ENCODE results near the gene ENTREP1. TPM values are rescaled to one million over a fixed set of nuclear protein-coding genes. Genes with fewer than 3 reads are reported as not detected.

The ENTREP1 gene
- total RNA-seq, 4 donors from 2014 or later, result 88.1 to 127 (median 117) TPM

DNA sequence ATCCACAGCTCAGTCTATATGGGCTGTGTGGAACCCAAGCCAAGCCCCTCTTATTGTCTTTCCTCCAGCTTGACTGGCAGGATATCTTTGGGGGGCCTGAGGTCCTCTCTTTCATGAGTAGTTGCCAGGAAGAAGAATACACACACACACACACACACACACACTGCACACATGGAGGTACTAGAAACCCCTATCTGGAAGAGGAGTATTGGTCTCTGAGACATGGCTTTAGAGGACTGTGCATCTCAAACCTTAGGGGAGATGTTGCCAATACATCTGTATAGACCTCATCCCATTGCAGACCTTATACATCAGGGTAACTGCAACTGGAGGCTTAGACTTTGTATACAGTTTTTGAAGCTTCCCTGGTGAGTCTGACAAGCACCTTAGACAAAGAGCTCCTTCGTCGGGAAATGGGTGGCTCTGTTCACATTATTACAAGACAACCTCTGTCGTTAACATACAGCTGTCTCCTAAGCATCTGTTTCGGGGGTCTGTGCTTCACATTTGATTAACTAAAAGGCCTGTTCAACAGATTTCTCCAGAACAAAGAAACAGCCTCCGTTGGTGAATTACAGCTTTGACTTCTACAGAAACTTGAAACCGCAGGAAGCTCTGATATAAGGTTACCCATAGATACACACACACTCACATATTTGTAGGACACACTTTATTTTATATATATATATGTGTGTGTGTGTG lies 5.5 kb upstream of the ENTREP1 start:
- TF ChIP-seq POLR2A (IDR thresholded peaks at IDR 0.05) (no peak), CTCF (IDR thresholded peaks at IDR 0.05) (no peak)
- Histone ChIP-seq H3K27me3 (no peaks in the 10 kb centered on the region), H3K36me3 (no peaks in the 10 kb centered on the region), H3K4me3 (replicated peaks in 1 of 3) (no peak overlapping the region), H3K27ac (no peak overlapping the region), H3K9me3 (no peaks in the 10 kb centered on the region), H3K4me1 (peaks cover 5 to 6% of the 10 kb centered on the region in 2 donors)
- intact Hi-C loops (cut with DNase I), result no loop called here
- DNase-seq, result no peak
- 85 to 86% methylated on average over 6 of the region's 6 CpGs for WGBS, 2 donors

DNA sequence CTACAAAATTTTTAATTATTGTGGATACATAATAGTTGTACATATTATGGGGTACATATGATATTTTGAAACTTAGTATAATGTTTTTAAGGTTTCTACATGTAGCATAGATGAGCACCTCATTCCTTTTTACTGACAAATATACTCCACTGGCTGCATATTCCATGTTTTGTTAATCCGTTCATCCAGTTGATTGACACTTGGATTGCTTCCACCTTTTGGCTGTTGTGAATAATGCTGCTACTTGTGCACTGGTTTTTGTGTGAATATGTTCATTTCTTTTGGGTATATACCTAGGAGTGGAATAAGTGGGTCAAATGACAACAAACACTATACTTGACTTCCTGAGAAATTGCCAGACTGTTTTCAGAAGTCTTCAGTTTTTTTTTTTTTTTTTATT lies 2.8 kb upstream of the ENTREP1 start:
- no peaks in the 10 kb centered on the region for H3K27me3 ChIP-seq
- H3K27ac ChIP-seq, result peak overlapping the region; percentile 86 to 97 (median 96)
- intact Hi-C loops (cut with DNase I), result no loop called here
- H3K36me3 ChIP-seq, result no peaks in the 10 kb centered on the region
- no peak for DNase-seq
- no peak overlapping the region for H3K4me3 ChIP-seq (replicated peaks in 1 of 3)
- H3K4me1 ChIP-seq, result peaks cover 5 to 9% of the 10 kb centered on the region in 2 donors
- H3K9me3 ChIP-seq, result no peaks in the 10 kb centered on the region
- 17 to 29% methylated on average over 1 of the region's 1 CpG for WGBS, 2 donors
- TF ChIP-seq POLR2A (IDR thresholded peaks at IDR 0.05) (no peak), CTCF (IDR thresholded peaks at IDR 0.05) (no peak)

GRCh38 chr9:69323861-69324260 lies 1.2 kb upstream of the ENTREP1 start:
- peak overlapping the region in 2 of 3 donors; percentile 22 to 60 for H3K4me3 ChIP-seq (replicated peaks in 1 of 3)
- intact Hi-C loops (cut with DNase I), result no loop called here
- no peaks in the 10 kb centered on the region for H3K36me3 ChIP-seq
- no peaks in the 10 kb centered on the region for H3K9me3 ChIP-seq
- peak overlapping the region; percentile 86 to 97 (median 96) for H3K27ac ChIP-seq
- no peaks in the 10 kb centered on the region for H3K27me3 ChIP-seq
- WGBS, 2 donors, result 31 to 52% methylated on average over 2 of the region's 2 CpGs
- TF ChIP-seq CTCF (IDR thresholded peaks at IDR 0.05) (no peak), POLR2A (IDR thresholded peaks at IDR 0.05) (peak in 1 of 2 donors; percentile 4)
- peaks cover 9 to 18% of the 10 kb centered on the region in 2 donors for H3K4me1 ChIP-seq
- no peak for DNase-seq

- no peak for TF ChIP-seq CTCF (IDR thresholded peaks at IDR 0.05)
- no peak for TF ChIP-seq POLR2A (IDR thresholded peaks at IDR 0.05)
- Histone ChIP-seq H3K4me1 (peaks cover 12 to 21% of the 10 kb centered on the region in 2 donors), H3K36me3 (no peaks in the 10 kb centered on the region), H3K9me3 (no peaks in the 10 kb centered on the region), H3K27me3 (no peaks in the 10 kb centered on the region), H3K4me3 (replicated peaks in 1 of 3) (peak overlapping the region; percentile 60 to 94 (median 65)), H3K27ac (peak overlapping the region; percentile 77 to 97 (median 96))
- peak; percentile 55 to 62 for DNase-seq
- intact Hi-C loops (cut with DNase I), result no loop called here
- WGBS, 2 donors, result 5 to 6% methylated on average over 17 to 30 of the region's 64 CpGs
Measured at GRCh38 chr9:69325409-69326212, 596 bp downstream of the ENTREP1 start.

DNA sequence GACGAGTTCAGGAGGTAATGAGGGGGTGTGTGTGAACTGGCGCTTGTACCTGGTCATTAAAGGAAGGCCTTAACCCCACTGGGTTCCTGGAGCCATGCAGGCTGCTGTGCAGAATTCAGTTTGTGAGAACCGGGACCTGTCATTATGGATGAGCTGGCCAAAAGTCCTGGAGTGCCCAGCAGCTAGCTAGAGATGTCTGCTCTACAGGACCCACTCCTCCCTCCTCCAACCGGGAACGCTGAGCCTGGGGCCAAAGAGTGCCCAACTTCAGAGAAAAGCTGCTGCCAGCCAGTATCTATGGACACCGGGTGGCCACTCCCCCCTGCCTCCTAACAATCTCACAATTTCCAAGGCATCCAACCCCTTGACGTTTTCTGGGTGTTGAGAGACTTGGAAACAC lies 1.2 kb downstream of the ENTREP1 start:
- no peaks in the 10 kb centered on the region for H3K36me3 ChIP-seq
- H3K9me3 ChIP-seq, result no peaks in the 10 kb centered on the region
- peaks cover 18 to 25% of the 10 kb centered on the region in 2 donors for H3K4me1 ChIP-seq
- intact Hi-C loops (cut with DNase I), result no loop called here
- peak; percentile 79 to 80 for DNase-seq
- peak overlapping the region; percentile 51 to 94 (median 65) for H3K4me3 ChIP-seq (replicated peaks in 1 of 3)
- 24 to 26% methylated on average over 7 of the region's 7 CpGs for WGBS, 2 donors
- H3K27ac ChIP-seq, result peak overlapping the region; percentile 77 to 92 (median 83)
- H3K27me3 ChIP-seq, result no peaks in the 10 kb centered on the region
- TF ChIP-seq POLR2A (IDR thresholded peaks at IDR 0.05) (peak; percentile 22 to 78), CTCF (IDR thresholded peaks at IDR 0.05) (no peak)
